Progenitor cell of endocrine pancreas (in vitro differentiated cells): ENCODE results near the gene RLN1. TPM values are rescaled to one million over a fixed set of nuclear protein-coding genes. Genes with fewer than 3 reads are reported as not detected.

Experiments used
- DNase-seq: peaks from one replicate; pipeline ENCODE4 v3.0.0; 2021; ENCODE audit warnings: low spot score; ENCODE audit not compliant: unreplicated experiment
- H3K27ac Mint-ChIP-seq: 2 replicates; pipeline ENCODE4 v1.8.0; 2021; ENCODE audit warnings: mild to moderate bottlenecking, moderate library complexity, mixed read lengths
- H3K27me3 Mint-ChIP-seq: 2 replicates; pipeline ENCODE4 v1.8.0; 2021; ENCODE audit warnings: mixed read lengths
- H3K36me3 Mint-ChIP-seq: 2 replicates; pipeline ENCODE4 v1.8.0; 2022; ENCODE audit warnings: mixed read lengths; ENCODE audit not compliant: insufficient read depth
- H3K4me1 Mint-ChIP-seq: 2 replicates; pipeline ENCODE4 v1.8.0; 2021; ENCODE audit warnings: low read depth, mixed read lengths
- H3K4me3 Mint-ChIP-seq: 2 replicates; pipeline ENCODE4 v1.8.0; 2021; ENCODE audit warnings: low read depth, mild to moderate bottlenecking, moderate library complexity, mixed read lengths
- H3K9me3 Mint-ChIP-seq: 2 replicates; pipeline ENCODE4 v1.8.0; 2021; ENCODE audit warnings: low read depth, mixed read lengths
- total RNA-seq: library from RNA; stranded (reverse); gene quantifications from 2 replicates; pipeline ENCODE4 v1.2.1, GENCODE V29; 2021
- TF ChIP-seq, protein P1 (sequence below): fragments of 200-600 bp; sonication (generic); IDR thresholded peaks from one replicate; pipeline ENCODE4 v1.5.0; 2021; ENCODE audit warnings: antibody characterized with exemption, mild to moderate bottlenecking; ENCODE audit not compliant: unreplicated experiment

The RLN1 gene
- total RNA-seq, 1 donor from 2014 or later, result 1.2 TPM

DNA sequence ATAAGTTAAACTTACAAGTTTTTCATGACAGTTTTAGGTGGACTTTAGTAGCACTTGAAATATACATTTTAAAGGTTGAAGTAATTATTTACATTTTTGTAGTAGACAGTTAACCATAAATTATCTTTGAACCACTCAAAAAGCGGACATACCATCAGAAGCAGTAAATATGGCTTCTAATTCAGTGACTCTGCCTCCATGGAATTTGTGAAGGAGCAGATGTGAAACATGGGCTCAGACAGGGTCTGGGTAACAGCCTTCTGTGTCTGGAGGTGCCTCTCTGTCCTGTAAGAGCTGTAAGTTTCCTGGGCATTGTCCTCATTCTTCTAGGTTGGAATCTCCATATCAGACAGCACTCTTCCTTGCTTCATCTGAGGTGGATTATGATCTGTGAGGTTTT lies 47.5 kb downstream of the RLN1 start:
- H3K27ac Mint-ChIP-seq, result no peak overlapping the region
- TF ChIP-seq, protein P1, sequence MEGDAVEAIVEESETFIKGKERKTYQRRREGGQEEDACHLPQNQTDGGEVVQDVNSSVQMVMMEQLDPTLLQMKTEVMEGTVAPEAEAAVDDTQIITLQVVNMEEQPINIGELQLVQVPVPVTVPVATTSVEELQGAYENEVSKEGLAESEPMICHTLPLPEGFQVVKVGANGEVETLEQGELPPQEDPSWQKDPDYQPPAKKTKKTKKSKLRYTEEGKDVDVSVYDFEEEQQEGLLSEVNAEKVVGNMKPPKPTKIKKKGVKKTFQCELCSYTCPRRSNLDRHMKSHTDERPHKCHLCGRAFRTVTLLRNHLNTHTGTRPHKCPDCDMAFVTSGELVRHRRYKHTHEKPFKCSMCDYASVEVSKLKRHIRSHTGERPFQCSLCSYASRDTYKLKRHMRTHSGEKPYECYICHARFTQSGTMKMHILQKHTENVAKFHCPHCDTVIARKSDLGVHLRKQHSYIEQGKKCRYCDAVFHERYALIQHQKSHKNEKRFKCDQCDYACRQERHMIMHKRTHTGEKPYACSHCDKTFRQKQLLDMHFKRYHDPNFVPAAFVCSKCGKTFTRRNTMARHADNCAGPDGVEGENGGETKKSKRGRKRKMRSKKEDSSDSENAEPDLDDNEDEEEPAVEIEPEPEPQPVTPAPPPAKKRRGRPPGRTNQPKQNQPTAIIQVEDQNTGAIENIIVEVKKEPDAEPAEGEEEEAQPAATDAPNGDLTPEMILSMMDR, result no peak

DNA sequence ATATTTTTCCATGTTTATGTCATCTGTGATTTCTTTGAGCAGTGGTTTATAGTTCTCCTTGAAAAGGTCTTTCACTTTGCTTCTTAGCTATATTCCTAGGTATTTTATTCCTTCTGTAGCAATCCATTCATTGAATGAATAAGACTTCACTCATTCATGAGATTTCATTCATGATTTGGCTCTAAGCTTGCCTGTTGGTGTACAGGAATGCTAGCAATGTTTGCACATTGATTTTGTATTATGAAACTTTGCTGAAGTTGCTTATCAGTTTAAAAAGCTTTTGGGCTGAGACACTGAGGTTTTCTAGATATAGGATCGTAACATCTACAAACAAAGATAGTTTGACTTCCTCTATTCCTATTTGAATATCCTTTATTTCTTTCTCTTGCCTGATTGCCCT lies 51.1 kb downstream of the RLN1 start:
- H3K27ac Mint-ChIP-seq, result no peak overlapping the region
- H3K27me3 Mint-ChIP-seq, result no peaks in the 10 kb centered on the region

More for the DNA sequence above, 47.5 kb downstream of the RLN1 start:
- Mint-ChIP-seq H3K27me3 (no peaks in the 10 kb centered on the region), H3K36me3 (no peaks in the 10 kb centered on the region), H3K4me3 (no peak overlapping the region), H3K9me3 (peaks cover 16% of the 10 kb centered on the region), H3K4me1 (no peaks in the 10 kb centered on the region)
- DNase-seq, result no peak

DNA sequence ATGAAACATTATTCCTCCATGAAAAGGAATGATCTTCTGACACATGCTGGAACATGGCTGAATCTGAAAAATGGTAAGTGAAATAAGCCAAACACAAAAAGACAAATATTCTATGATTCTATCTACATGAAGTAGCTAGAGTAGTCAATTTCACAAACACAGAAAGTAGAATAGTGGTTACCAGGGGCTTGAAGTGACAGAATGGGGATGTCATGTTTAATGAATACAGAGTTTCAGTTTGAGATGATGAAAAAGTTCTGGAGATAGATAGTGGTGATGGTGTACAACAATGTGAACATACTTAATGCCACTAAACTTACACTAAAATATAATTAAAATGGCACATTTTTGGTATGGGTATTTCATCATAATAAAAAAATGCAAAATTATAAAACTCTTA lies 53.4 kb downstream of the RLN1 start:
- no peak for DNase-seq
- TF ChIP-seq, protein P1, result no peak
- Mint-ChIP-seq H3K9me3 (peaks cover 16% of the 10 kb centered on the region), H3K27ac (no peak overlapping the region), H3K27me3 (no peaks in the 10 kb centered on the region), H3K36me3 (no peaks in the 10 kb centered on the region), H3K4me1 (no peaks in the 10 kb centered on the region), H3K4me3 (no peak overlapping the region)

More for the DNA sequence above, 51.1 kb downstream of the RLN1 start:
- no peak for DNase-seq
- no peaks in the 10 kb centered on the region for H3K4me1 Mint-ChIP-seq
- no peak overlapping the region for H3K4me3 Mint-ChIP-seq
- no peaks in the 10 kb centered on the region for H3K36me3 Mint-ChIP-seq
- H3K9me3 Mint-ChIP-seq, result peaks cover 16% of the 10 kb centered on the region
- TF ChIP-seq, protein P1, result no peak

Other genes starting within 250 kb of the RLN1 start
- gene INSL6, start 154.2 kb downstream of the RLN1 start, total RNA-seq, result not detected in 2 replicates
- gene INSL4, start 108.5 kb downstream of the RLN1 start, total RNA-seq, result not detected in 2 replicates
- gene RLN2, start 35.2 kb downstream of the RLN1 start, total RNA-seq, result 4.0 and 4.4 TPM in 2 replicates
- 16.8 and 18.9 TPM in 2 replicates for gene PLGRKT, start 98.0 kb upstream of the RLN1 start, total RNA-seq
- gene CD274, start 110.7 kb upstream of the RLN1 start, total RNA-seq, result 0.29 and 0.55 TPM in 2 replicates
- not detected in 2 replicates for gene PDCD1LG2, start 170.7 kb upstream of the RLN1 start, total RNA-seq